HepG2 (cell line): Measurements from ENCODE around the gene HOXA5. TPM values are rescaled to one million over a fixed set of nuclear protein-coding genes. Genes with fewer than 3 reads are reported as not detected.

ENCODE experiments used
- FOXA3 ChIP-seq: IDR thresholded peaks from 2 replicates; pipeline ENCODE4 v1.6.1; 2016; ENCODE audit warnings: missing genetic modification reagents, missing compliant biosample characterization
- microRNA counts: library from miRNA; unstranded; fragments of <30 nt; microRNA quantifications from one replicate; lab custom pipeline; 2015
- microRNA-seq: library from miRNA; unstranded; fragments of <30 nt; microRNA quantifications from one replicate; pipeline ENCODE4, GENCODE V29; 2020
- polyA plus RNA-seq, 8 experiments: library from polyadenylated mRNA; depleted of rRNA in 3 of 8; stranded (reverse) in 7 of 8; unstranded in 1 of 8; fragments of >200 nt; fragmentation: Illumina TruSeq in 4 of 8; extraction: Trizol in 4 of 8; gene quantifications; 2 replicates each; pipeline versions ENCODE4 v1.2.1 to v1.2.3, GENCODE V29; 2011 to 2016; ENCODE audit warnings: low read depth in 4 of 8, missing spikeins in 1 of 8, mixed read lengths in 1 of 8; ENCODE audit not compliant: insufficient read depth in 1 of 8
- small RNA-seq, 3 experiments: library from RNA; depleted of rRNA; stranded (forward); fragments of <200 nt; gene quantifications; one replicate each; pipeline ENCODE3, GENCODE V24; 2012; ENCODE audit warnings: low read depth in 2 of 3, low replicate concordance in 1 of 3; ENCODE audit not compliant: insufficient read length in 3 of 3, insufficient read depth in 2 of 3
- total RNA-seq, 5 experiments: library from RNA; depleted of rRNA; stranded (reverse); fragments of >200 nt; fragmentation: Illumina TruSeq; extraction: Trizol; gene quantifications; 2 replicates each; pipeline ENCODE4 v1.2.3, GENCODE V29; 2016; ENCODE audit warnings: low read depth in 1 of 5

Gene HOXA5
- total and polyA plus RNA-seq, 2 of the 13 experiments (the other 11 are each of a cell fraction or from before 2014, with no cell fraction given): 3.2 to 3.6 TPM

DNA sequence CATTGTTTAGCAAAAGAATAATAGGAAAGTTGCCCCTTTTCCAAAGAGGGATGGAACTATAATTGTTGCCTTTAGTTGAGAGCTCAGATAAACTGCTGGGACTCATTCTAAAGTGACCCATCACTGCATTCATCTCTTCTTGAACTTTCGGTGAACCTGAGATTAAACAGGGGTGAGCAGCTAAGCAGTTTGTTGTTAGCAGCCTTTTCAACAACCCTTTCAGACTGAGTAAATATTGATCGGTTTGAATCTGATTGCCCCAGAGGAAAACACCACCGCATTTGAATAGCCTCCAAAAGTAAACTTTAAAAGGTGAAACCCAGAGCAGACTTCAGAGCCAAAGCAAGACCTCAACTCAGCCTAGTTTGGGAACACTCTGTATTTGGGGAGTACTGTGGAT, 52.4 kb downstream of the HOXA5 start (continued):
- peak; percentile 64 for TF ChIP-seq FOXA3 (CRISPR knock-in tag)

MicroRNAs encoded within 50 kb of the gene (microRNA counts, 767-probe panel; counts per million panel counts)
- microRNA hsa-miR-196b-5p (lab: Ali Mortazavi, UCI): not detected

Small RNA genes lying within 50 kb of the gene (microRNA-seq; reads per million reads assigned to microRNA genes)
- 32.7 reads per million, percentile 62 among the genes with 10 or more reads in this experiment for gene MIR196B

Small RNA genes lying within 50 kb of the gene (small RNA-seq; reads per million reads assigned to genes)
- gene AC004080.5: 0 reads per million in 3 experiments
- 0 reads per million in 3 experiments for gene RF01977
- gene RF02140: 0 reads per million in 3 experiments
- gene RF02141: 0 reads per million in 3 experiments

Other genes with a start within 250 kb of the HOXA5 start
- gene HOXA1, start 47.7 kb downstream of the HOXA5 start, total RNA-seq (2016; rRNA removed; fragmentation: Illumina TruSeq; extraction: Trizol): 0.20 TPM in 1 of 2 replicates, not detected in the other
- gene HOXA1, start 47.7 kb downstream of the HOXA5 start, polyA plus RNA-seq (2011; rRNA removed): 0.18 and 0.31 TPM in 2 replicates
- 0.22 TPM in 1 of 2 replicates, not detected in the other for gene HOXA2, start 41.0 kb downstream of the HOXA5 start, total RNA-seq (2016; rRNA removed; fragmentation: Illumina TruSeq; extraction: Trizol)
- 0.20 and 0.29 TPM in 2 replicates for gene HOXA2, start 41.0 kb downstream of the HOXA5 start, polyA plus RNA-seq (2011; rRNA removed)
- gene HOXA4, start 12.9 kb downstream of the HOXA5 start, total RNA-seq (2016; rRNA removed; fragmentation: Illumina TruSeq; extraction: Trizol): 1.8 and 2.4 TPM in 2 replicates
- 4.3 and 5.4 TPM in 2 replicates for gene HOXA4, start 12.9 kb downstream of the HOXA5 start, polyA plus RNA-seq (2011; rRNA removed)
- 0.95 and 1.3 TPM in 2 replicates for gene HOXA6, start 4.1 kb upstream of the HOXA5 start, total RNA-seq (2016; rRNA removed; fragmentation: Illumina TruSeq; extraction: Trizol)
- 0.68 and 1.5 TPM in 2 replicates for gene HOXA6, start 4.1 kb upstream of the HOXA5 start, polyA plus RNA-seq (2011; rRNA removed)
- gene HOXA3, start 8.9 kb upstream of the HOXA5 start, total RNA-seq (2016; rRNA removed; fragmentation: Illumina TruSeq; extraction: Trizol): 2.1 and 2.9 TPM in 2 replicates
- 4.3 and 4.6 TPM in 2 replicates for gene HOXA3, start 8.9 kb upstream of the HOXA5 start, polyA plus RNA-seq (2011; rRNA removed)
- not detected in 2 replicates for gene HOXA7, start 13.0 kb upstream of the HOXA5 start, total RNA-seq (2016; rRNA removed; fragmentation: Illumina TruSeq; extraction: Trizol)
- 0.05 and 0.10 TPM in 2 replicates for gene HOXA7, start 13.0 kb upstream of the HOXA5 start, polyA plus RNA-seq (2011; rRNA removed)
- gene HOXA9, start 21.9 kb upstream of the HOXA5 start, total RNA-seq (2016; rRNA removed; fragmentation: Illumina TruSeq; extraction: Trizol): not detected in 2 replicates
- gene HOXA9, start 21.9 kb upstream of the HOXA5 start, polyA plus RNA-seq (2011; rRNA removed): not detected in 2 replicates
- gene HOXA10, start 30.6 kb upstream of the HOXA5 start, total RNA-seq (2016; rRNA removed; fragmentation: Illumina TruSeq; extraction: Trizol): not detected in 2 replicates
- gene HOXA10, start 30.6 kb upstream of the HOXA5 start, polyA plus RNA-seq (2011; rRNA removed): 0.03 TPM in 1 of 2 replicates, not detected in the other
- gene HOXA11, start 41.6 kb upstream of the HOXA5 start, total RNA-seq (2016; rRNA removed; fragmentation: Illumina TruSeq; extraction: Trizol): not detected in 2 replicates
- 0.04 TPM in 1 of 2 replicates, not detected in the other for gene HOXA11, start 41.6 kb upstream of the HOXA5 start, polyA plus RNA-seq (2011; rRNA removed)
- gene HOXA13, start 56.4 kb upstream of the HOXA5 start, total RNA-seq (2016; rRNA removed; fragmentation: Illumina TruSeq; extraction: Trizol): 0.04 TPM in 2 replicates
- 0.01 TPM in 1 of 2 replicates, not detected in the other for gene HOXA13, start 56.4 kb upstream of the HOXA5 start, polyA plus RNA-seq (2011; rRNA removed)
- gene EVX1, start 99.1 kb upstream of the HOXA5 start, total RNA-seq (2016; rRNA removed; fragmentation: Illumina TruSeq; extraction: Trizol): not detected in 2 replicates
- gene EVX1, start 99.1 kb upstream of the HOXA5 start, polyA plus RNA-seq (2011; rRNA removed): not detected in 2 replicates